Measurements from ENCODE around the gene ADGRA3. TPM values are rescaled to one million over a fixed set of nuclear protein-coding genes. Genes with fewer than 3 reads are reported as not detected.

Gene ADGRA3
- total RNA-seq, 4 donors from 2014 or later = 10.4 to 32.2 (median 19.8) TPM

- no peaks in the 10 kb centered on the region for H3K9me3 ChIP-seq
- no peaks in the 10 kb centered on the region for H3K27me3 ChIP-seq
- no peak for DNase-seq (ENCODE audit: low spot score in 2 of 2)
- no peaks in the 10 kb centered on the region for H3K36me3 ChIP-seq
- H3K4me3 ChIP-seq = no peak overlapping the region
- H3K27ac ChIP-seq = no peak overlapping the region
- no peak for TF ChIP-seq POLR2A (IDR thresholded peaks at IDR 0.05)
- no peak for TF ChIP-seq CTCF (IDR thresholded peaks at IDR 0.05)
- no peak for TF ChIP-seq POLR2AphosphoS5 (IDR thresholded peaks at IDR 0.05)
- no peak for TF ChIP-seq EP300 (IDR thresholded peaks at IDR 0.05)
- WGBS = 64% methylated on average over 1 of the region's 1 CpG
- peaks cover 25% of the 10 kb centered on the region for H3K4me1 ChIP-seq
Measured at GRCh38 chr4:22510750-22511149, 5.1 kb downstream of the ADGRA3 start.

GRCh38 chr4:22508376-22508775 lies 7.5 kb downstream of the ADGRA3 start:
- WGBS = 47% methylated on average over 3 of the region's 3 CpGs
- Histone ChIP-seq H3K4me3 (no peak overlapping the region), H3K9me3 (no peaks in the 10 kb centered on the region), H3K4me1 (peaks cover 12% of the 10 kb centered on the region), H3K27ac (no peak overlapping the region), H3K27me3 (no peaks in the 10 kb centered on the region), H3K36me3 (no peaks in the 10 kb centered on the region)
- TF ChIP-seq POLR2AphosphoS5 (IDR thresholded peaks at IDR 0.05) = no peak
- TF ChIP-seq POLR2A (IDR thresholded peaks at IDR 0.05) = no peak
- TF ChIP-seq CTCF (IDR thresholded peaks at IDR 0.05) = no peak
- no peak for TF ChIP-seq EP300 (IDR thresholded peaks at IDR 0.05)
- no peak for DNase-seq (ENCODE audit: low spot score in 2 of 2)

GRCh38 chr4:22504922-22505321 lies 10.9 kb downstream of the ADGRA3 start:
- 92% methylated on average over 4 of the region's 4 CpGs for WGBS
- H3K4me1 ChIP-seq = peaks cover 28% of the 10 kb centered on the region
- H3K9me3 ChIP-seq = no peaks in the 10 kb centered on the region
- H3K27me3 ChIP-seq = no peaks in the 10 kb centered on the region
- DNase-seq (ENCODE audit: low spot score in 2 of 2) = no peak
- H3K27ac ChIP-seq = no peak overlapping the region
- no peak overlapping the region for H3K4me3 ChIP-seq
- H3K36me3 ChIP-seq = no peaks in the 10 kb centered on the region
- no peak for TF ChIP-seq POLR2AphosphoS5 (IDR thresholded peaks at IDR 0.05)
- TF ChIP-seq POLR2A (IDR thresholded peaks at IDR 0.05) = no peak
- no peak for TF ChIP-seq CTCF (IDR thresholded peaks at IDR 0.05)
- TF ChIP-seq EP300 (IDR thresholded peaks at IDR 0.05) = no peak

GRCh38 chr4:22504447-22504846 lies 11.4 kb downstream of the ADGRA3 start:
- WGBS = 82% methylated on average over 5 of the region's 5 CpGs
- H3K36me3 ChIP-seq = no peaks in the 10 kb centered on the region
- DNase-seq (ENCODE audit: low spot score in 2 of 2) = no peak

More at GRCh38 chr4:22504447-22504846, 11.4 kb downstream of the ADGRA3 start:
- H3K4me1 ChIP-seq = peaks cover 28% of the 10 kb centered on the region
- no peak overlapping the region for H3K27ac ChIP-seq
- no peaks in the 10 kb centered on the region for H3K9me3 ChIP-seq
- TF ChIP-seq CTCF (IDR thresholded peaks at IDR 0.05) (no peak), EP300 (IDR thresholded peaks at IDR 0.05) (no peak), POLR2AphosphoS5 (IDR thresholded peaks at IDR 0.05) (no peak), POLR2A (IDR thresholded peaks at IDR 0.05) (no peak)
- H3K27me3 ChIP-seq = no peaks in the 10 kb centered on the region
- H3K4me3 ChIP-seq = no peak overlapping the region
